ENCODE measurements around the gene MSTO1.
"Not testable (repeated sequence)": the region's sequence is repeated elsewhere in the genome, so short reads cannot be mapped to it uniquely, and the experiment has no call there.

The MSTO1 gene

GRCh38 chr1:155609515-155610256 is at the start of gene MSTO1:
Gene MSTO1 (plus strand): TSS chr1:155610218. CDS start chr1:155610249, 31 bp downstream.
- DNase-seq (ENCODE audit: low read depth): peak; percentile 90

- peak; percentile 26 for DNase-seq (ENCODE audit: low read depth)
These were observed 48.0 kb upstream of the MSTO1 start for GRCh38 chr1:155561779-155562580.

- peak; percentile 92 for DNase-seq (ENCODE audit: low read depth)
These were observed 47.2 kb upstream of the MSTO1 start, which contains the start of gene ASH1L for GRCh38 chr1:155562581-155563376. Gene ASH1L (minus strand): TSS chr1:155562803. CDS start chr1:155521519, 41,284 bp downstream.

- not testable (repeated sequence) for DNase-seq (ENCODE audit: low read depth)
These were observed 46.5 kb upstream of the MSTO1 start for GRCh38 chr1:155563377-155564022.

GRCh38 chr1:155569988-155570592 is 39.9 kb upstream of the MSTO1 start:
- DNase-seq (ENCODE audit: low read depth): no peak

- no peak for DNase-seq (ENCODE audit: low read depth)
These were observed 39.4 kb upstream of the MSTO1 start for GRCh38 chr1:155570593-155570990.

- no peak for DNase-seq (ENCODE audit: low read depth)
These were observed 35.9 kb upstream of the MSTO1 start for GRCh38 chr1:155574077-155574476.

- DNase-seq (ENCODE audit: low read depth): not testable (repeated sequence)
These were observed 34.4 kb upstream of the MSTO1 start for GRCh38 chr1:155575608-155576007.

- not testable (repeated sequence) for DNase-seq (ENCODE audit: low read depth)
These were observed 26.2 kb upstream of the MSTO1 start for GRCh38 chr1:155583846-155584245.

- not testable (repeated sequence) for DNase-seq (ENCODE audit: low read depth)
These were observed 20.7 kb upstream of the MSTO1 start for GRCh38 chr1:155589282-155589681.

- DNase-seq (ENCODE audit: low read depth): not testable (repeated sequence)
These were observed 19.3 kb upstream of the MSTO1 start for GRCh38 chr1:155590516-155591247.

GRCh38 chr1:155591770-155592169 is 18.2 kb upstream of the MSTO1 start:
- peak; percentile 9 for DNase-seq (ENCODE audit: low read depth)

- DNase-seq (ENCODE audit: low read depth): not testable (repeated sequence)
These were observed 14.0 kb upstream of the MSTO1 start for GRCh38 chr1:155595877-155596474.

GRCh38 chr1:155596864-155597263 is 13.2 kb upstream of the MSTO1 start:
- DNase-seq (ENCODE audit: low read depth): no peak

GRCh38 chr1:155598842-155599331 is 11.1 kb upstream of the MSTO1 start:
- no peak for DNase-seq (ENCODE audit: low read depth)

GRCh38 chr1:155599828-155600572 is 10.0 kb upstream of the MSTO1 start:
- DNase-seq (ENCODE audit: low read depth): not testable (repeated sequence)

- DNase-seq (ENCODE audit: low read depth): no peak
These were observed 2.3 kb upstream of the MSTO1 start for GRCh38 chr1:155607708-155608107.

- DNase-seq (ENCODE audit: low read depth): no peak
These were observed 1.2 kb upstream of the MSTO1 start for GRCh38 chr1:155608888-155609225.

- DNase-seq (ENCODE audit: low read depth): not testable (repeated sequence)
These were observed 234 bp downstream of the MSTO1 start for GRCh38 chr1:155610257-155610647.
